SK-N-SH (cell line): ENCODE results near the gene DCDC1. TPM values are rescaled to one million over a fixed set of nuclear protein-coding genes. Genes with fewer than 3 reads are reported as not detected.

ENCODE experiments used
- CTCF ChIA-PET: fragments of 300-600, 350-600 bp; formaldehyde crosslinking; extraction: SDS; loops from one replicate; lab custom pipeline; 2021; lab: Yijun Ruan, JAX
- POLR2A ChIA-PET: fragments of 350-600 bp; sonication (Branson Sonifier 250); formaldehyde crosslinking; extraction: SDS; loops from one replicate; lab custom pipeline; 2020; ENCODE audit warnings: antibody characterized with exemption, inconsistent platforms; lab: Yijun Ruan, JAX
- DNase-seq: peaks from one replicate; pipeline ENCODE4 v3.0.0; 2012
- H2AFZ ChIP-seq: fragments of 200-600 bp; sonication (generic); 2 replicates; pipeline ENCODE4 v1.8.1; 2016; ENCODE audit warnings: antibody characterized with exemption, mild to moderate bottlenecking, low read depth
- H3F3A ChIP-seq: fragments of 200-600 bp; sonication (generic); replicated peaks from 2 replicates; pipeline ENCODE3; 2016; ENCODE audit warnings: antibody characterized with exemption, mild to moderate bottlenecking; ENCODE audit not compliant: insufficient read depth
- H3K27ac ChIP-seq, 2 experiments: fragments of 200-500 bp in 1 of 2; fragments of 200-600 bp in 1 of 2; sonication (Bioruptor generic) in 1 of 2; sonication (generic), shearing (Covaris generic) in 1 of 2; 2 replicates each; pipeline versions ENCODE4 v1.5.1 to v1.6.1; 2014 to 2016; ENCODE audit warnings: low read depth in 2 of 2, inconsistent platforms in 1 of 2, low read length in 1 of 2, mild to moderate bottlenecking in 1 of 2, mixed read lengths in 1 of 2
- H3K27me3 ChIP-seq: fragments of 200-600 bp; sonication (generic), shearing (Covaris generic); 2 replicates; pipeline ENCODE4 v1.6.1; 2016; ENCODE audit warnings: mixed run types; ENCODE audit not compliant: insufficient read depth
- H3K36me3 ChIP-seq, 2 experiments: fragments of 200-500 bp in 1 of 2; fragments of 200-600 bp in 1 of 2; sonication (Bioruptor generic) in 1 of 2; sonication (generic) in 1 of 2; replicated peaks in 1 of 2; 2 replicates each; pipeline versions ENCODE3 to v1.5.1; 2014 to 2016; ENCODE audit warnings: low read length in 1 of 2, mild to moderate bottlenecking in 1 of 2; ENCODE audit not compliant: insufficient read depth in 2 of 2, control insufficient read depth in 1 of 2
- H3K4me1 ChIP-seq, 2 experiments: fragments of 200-500 bp in 1 of 2; fragments of 200-600 bp in 1 of 2; sonication (Bioruptor generic) in 1 of 2; sonication (generic), shearing (Covaris generic) in 1 of 2; 2 replicates each; pipeline versions ENCODE4 v1.5.1 to v1.6.1; 2014 to 2016; ENCODE audit warnings: low read depth in 1 of 2, low read length in 1 of 2, mixed run types in 1 of 2; ENCODE audit not compliant: insufficient read depth in 2 of 2, control insufficient read depth in 1 of 2
- H3K4me2 ChIP-seq: fragments of 200-600 bp; sonication (generic), shearing (Covaris generic); 2 replicates; pipeline ENCODE4 v1.6.1; 2017; ENCODE audit warnings: mixed run types
- H3K4me3 ChIP-seq, 2 experiments: fragments of 200-500 bp in 1 of 2; fragments of 200-600 bp in 1 of 2; sonication (Bioruptor generic) in 1 of 2; sonication (generic), shearing (Covaris generic) in 1 of 2; 2 replicates each; pipeline versions ENCODE4 v1.5.1 to v1.8.1; 2014 to 2016; ENCODE audit warnings: low read depth in 2 of 2, inconsistent platforms in 1 of 2, low read length in 1 of 2, mild to moderate bottlenecking in 1 of 2, mixed read lengths in 1 of 2, moderate library complexity in 1 of 2
- H3K79me2 ChIP-seq: fragments of 200-600 bp; sonication (generic); 2 replicates; pipeline ENCODE4 v1.8.1; 2017; ENCODE audit warnings: mild to moderate bottlenecking; ENCODE audit not compliant: insufficient read depth
- H3K9ac ChIP-seq: fragments of 200-600 bp; sonication (generic); 2 replicates; pipeline ENCODE4 v1.6.1; 2017; ENCODE audit warnings: mixed run types
- H3K9me2 ChIP-seq: fragments of 200-600 bp; sonication (generic); 2 replicates; pipeline ENCODE4 v1.6.1; 2017; ENCODE audit warnings: mixed run types
- H3K9me3 ChIP-seq: fragments of 200-600 bp; sonication (generic); 2 replicates; pipeline ENCODE4 v1.6.1; 2017; ENCODE audit warnings: mixed run types, mild to moderate bottlenecking, moderate library complexity
- H4K20me1 ChIP-seq: fragments of 200-600 bp; sonication (generic); 2 replicates; pipeline ENCODE4 v1.6.1; 2017; ENCODE audit warnings: mild to moderate bottlenecking, mixed run types; ENCODE audit not compliant: insufficient read depth
- CHD2 ChIP-seq: fragments of 150-350 bp; IDR thresholded peaks from 2 replicates; pipeline ENCODE4 v1.6.1; 2018; ENCODE audit warnings: low read length; ENCODE audit not compliant: partially characterized antibody
- EP300 ChIP-seq, 2 experiments: IDR thresholded peaks; 2 replicates each; pipeline versions ENCODE4 v1.4.0 to v1.6.1; 2012; ENCODE audit warnings: borderline replicate concordance in 1 of 2, low read depth in 1 of 2, low read length in 1 of 2
- FOXJ3 ChIP-seq: sonication (generic); formaldehyde crosslinking; IDR thresholded peaks from 2 replicates; pipeline ENCODE4 v1.5.1; 2020; ENCODE audit warnings: mild to moderate bottlenecking, missing genetic modification reagents
- FOXM1 ChIP-seq: IDR thresholded peaks from 2 replicates; pipeline ENCODE4 v1.4.0; 2012; ENCODE audit warnings: low read depth, mild to moderate bottlenecking
- GATA2 ChIP-seq: sonication (generic); formaldehyde crosslinking; IDR thresholded peaks from 2 replicates; pipeline ENCODE4 v1.5.0; 2020; ENCODE audit warnings: mild to moderate bottlenecking, missing genetic modification reagents
- MEF2A ChIP-seq: IDR thresholded peaks from 2 replicates; pipeline ENCODE4 v1.4.0; 2012; ENCODE audit warnings: low read depth, borderline replicate concordance
- MXI1 ChIP-seq: IDR thresholded peaks from 2 replicates; pipeline ENCODE4 v1.6.1; 2012; ENCODE audit warnings: mild to moderate bottlenecking, low read depth, low read length, improper control_type of control experiment
- NFIC ChIP-seq: IDR thresholded peaks from 2 replicates; pipeline ENCODE4 v1.4.0; 2012; ENCODE audit warnings: borderline replicate concordance
- NRF1 ChIP-seq: IDR thresholded peaks from 2 replicates; pipeline ENCODE4 v1.6.1; 2012; ENCODE audit warnings: low read depth, mild to moderate bottlenecking, low read length
- RCOR1 ChIP-seq: fragments of 150-350 bp; IDR thresholded peaks from 2 replicates; pipeline ENCODE4 v1.6.1; 2017; ENCODE audit warnings: antibody characterized with exemption, low read length
- TCF12 ChIP-seq: IDR thresholded peaks from 2 replicates; pipeline ENCODE4 v1.4.0; 2012
- WGBS: methylation state at CpG from one replicate; pipeline ENCODE4 v1.1.6; 2017; ENCODE audit warnings: low lambda C conversion rate; 5-methylcytosine and 5-hydroxymethylcytosine counted together
- polyA plus RNA-seq, 3 experiments: library from polyadenylated mRNA; depleted of rRNA; stranded (reverse); fragments of >200 nt; gene quantifications; 2 replicates each; pipeline ENCODE4 v1.2.3, GENCODE V29; 2012
- TF ChIP-seq, protein P1 (sequence below): IDR thresholded peaks from 2 replicates; pipeline ENCODE4 v1.4.0; 2012; ENCODE audit warnings: low read depth, borderline replicate concordance
- TF ChIP-seq, protein P2 (sequence below): fragments of 150-350 bp; IDR thresholded peaks from 2 replicates; pipeline ENCODE4 v1.6.1; 2017; ENCODE audit warnings: antibody characterized with exemption, low read length, low read depth, borderline replicate concordance
- TF ChIP-seq, protein P3 (sequence below): fragments of 150-350 bp; IDR thresholded peaks from 2 replicates; pipeline ENCODE4 v1.6.1; 2016; ENCODE audit warnings: mild to moderate bottlenecking, low read depth, low read length
- TF ChIP-seq, protein P4 (sequence below): IDR thresholded peaks from 2 replicates; pipeline ENCODE4 v1.6.1; 2012; ENCODE audit warnings: mild to moderate bottlenecking, low read depth, low read length, moderate library complexity

The DCDC1 gene
- polyA plus RNA-seq, 1 of the 3 experiments (the other 2 are of a cell fraction), result 0.12 TPM

DNA sequence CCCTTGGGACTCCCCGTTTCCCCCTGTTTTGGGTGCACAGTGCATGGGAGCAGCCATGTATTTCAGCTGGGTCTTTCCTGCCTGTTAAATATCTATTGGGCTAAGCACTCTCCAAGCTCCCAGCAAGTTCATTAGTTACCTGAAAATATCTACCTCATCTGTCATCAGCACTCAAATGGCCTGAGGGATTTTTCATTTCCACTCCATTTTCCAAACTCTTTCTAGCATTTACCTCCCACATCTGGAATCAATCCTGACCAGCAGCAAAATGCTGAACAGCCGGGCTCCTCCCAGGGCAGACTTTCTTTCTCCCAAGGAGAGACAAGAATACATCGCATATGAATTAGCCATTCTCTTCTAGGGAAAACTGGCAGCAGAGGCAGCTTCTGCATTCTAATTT, 509.9 kb downstream of the DCDC1 start:
- H3K4me2 ChIP-seq, result no peak overlapping the region

More for the DNA sequence above, 509.9 kb downstream of the DCDC1 start:
- POLR2A ChIA-PET, result interaction anchor here (1.3 to 3.1 kb wide), 3 partner anchors 19 to 537 kb away, joined by 3 to 15 read pairs (median 12); partner anchors contain the start of gene ARL14EP
- 19% methylated on average over 3 of the region's 3 CpGs for WGBS
- Histone ChIP-seq H3K36me3 (no peaks in the 10 kb centered on the region), H3K9me2 (no peaks in the 10 kb centered on the region), H3K4me3 (no peak overlapping the region), H3K9ac (no peak overlapping the region), H3K79me2 (no peaks in the 10 kb centered on the region), H3K4me1 (peaks cover 0 to 25% of the 10 kb centered on the region in 2 experiments; a peak in 3 of 4 replicates), H3K9me3 (no peaks in the 10 kb centered on the region), H4K20me1 (no peaks in the 10 kb centered on the region), H3K27me3 (no peaks in the 10 kb centered on the region), H3K27ac (peak overlapping the region in 1 of 2 experiments; percentile 96; a peak in 2 of 4 replicates), H2AFZ (no peak overlapping the region), H3F3A (no peaks in the 10 kb centered on the region)
- DNase-seq, result peak; percentile 50
- CTCF ChIA-PET, result interaction anchor here (0.9 to 10.1 kb wide), 4 partner anchors 18 to 274 kb away, joined by 3 to 113 read pairs (median 4); partner anchors contain the start of gene MPPED2
- TF ChIP-seq NRF1 (no peak), EP300 (IDR thresholded peaks at IDR 0.05; ENCODE audit: borderline replicate concordance in 1 of 2, low read depth in 1 of 2, low read length in 1 of 2) (peak in 1 of 2 experiments; percentile 82; a peak in 2 of 4 replicates), FOXJ3 (CRISPR knock-in tag) (no peak), GATA2 (CRISPR knock-in tag) (peak; percentile 70), RCOR1 (peak; percentile 53), MEF2A (no peak), NFIC (no peak), TCF12 (peak; percentile 39; the same call in 1 of the 2 replicates), MXI1 (peak; percentile 15; the same call in 1 of the 2 replicates), FOXM1 (no peak), CHD2 (peak; percentile 51)
- TF ChIP-seq, protein P1, sequence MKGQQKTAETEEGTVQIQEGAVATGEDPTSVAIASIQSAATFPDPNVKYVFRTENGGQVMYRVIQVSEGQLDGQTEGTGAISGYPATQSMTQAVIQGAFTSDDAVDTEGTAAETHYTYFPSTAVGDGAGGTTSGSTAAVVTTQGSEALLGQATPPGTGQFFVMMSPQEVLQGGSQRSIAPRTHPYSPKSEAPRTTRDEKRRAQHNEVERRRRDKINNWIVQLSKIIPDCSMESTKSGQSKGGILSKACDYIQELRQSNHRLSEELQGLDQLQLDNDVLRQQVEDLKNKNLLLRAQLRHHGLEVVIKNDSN, result no peak
- TF ChIP-seq, protein P2, sequence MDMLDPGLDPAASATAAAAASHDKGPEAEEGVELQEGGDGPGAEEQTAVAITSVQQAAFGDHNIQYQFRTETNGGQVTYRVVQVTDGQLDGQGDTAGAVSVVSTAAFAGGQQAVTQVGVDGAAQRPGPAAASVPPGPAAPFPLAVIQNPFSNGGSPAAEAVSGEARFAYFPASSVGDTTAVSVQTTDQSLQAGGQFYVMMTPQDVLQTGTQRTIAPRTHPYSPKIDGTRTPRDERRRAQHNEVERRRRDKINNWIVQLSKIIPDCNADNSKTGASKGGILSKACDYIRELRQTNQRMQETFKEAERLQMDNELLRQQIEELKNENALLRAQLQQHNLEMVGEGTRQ, result no peak
- TF ChIP-seq, protein P3, sequence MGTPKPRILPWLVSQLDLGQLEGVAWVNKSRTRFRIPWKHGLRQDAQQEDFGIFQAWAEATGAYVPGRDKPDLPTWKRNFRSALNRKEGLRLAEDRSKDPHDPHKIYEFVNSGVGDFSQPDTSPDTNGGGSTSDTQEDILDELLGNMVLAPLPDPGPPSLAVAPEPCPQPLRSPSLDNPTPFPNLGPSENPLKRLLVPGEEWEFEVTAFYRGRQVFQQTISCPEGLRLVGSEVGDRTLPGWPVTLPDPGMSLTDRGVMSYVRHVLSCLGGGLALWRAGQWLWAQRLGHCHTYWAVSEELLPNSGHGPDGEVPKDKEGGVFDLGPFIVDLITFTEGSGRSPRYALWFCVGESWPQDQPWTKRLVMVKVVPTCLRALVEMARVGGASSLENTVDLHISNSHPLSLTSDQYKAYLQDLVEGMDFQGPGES, result no peak
- TF ChIP-seq, protein P4, sequence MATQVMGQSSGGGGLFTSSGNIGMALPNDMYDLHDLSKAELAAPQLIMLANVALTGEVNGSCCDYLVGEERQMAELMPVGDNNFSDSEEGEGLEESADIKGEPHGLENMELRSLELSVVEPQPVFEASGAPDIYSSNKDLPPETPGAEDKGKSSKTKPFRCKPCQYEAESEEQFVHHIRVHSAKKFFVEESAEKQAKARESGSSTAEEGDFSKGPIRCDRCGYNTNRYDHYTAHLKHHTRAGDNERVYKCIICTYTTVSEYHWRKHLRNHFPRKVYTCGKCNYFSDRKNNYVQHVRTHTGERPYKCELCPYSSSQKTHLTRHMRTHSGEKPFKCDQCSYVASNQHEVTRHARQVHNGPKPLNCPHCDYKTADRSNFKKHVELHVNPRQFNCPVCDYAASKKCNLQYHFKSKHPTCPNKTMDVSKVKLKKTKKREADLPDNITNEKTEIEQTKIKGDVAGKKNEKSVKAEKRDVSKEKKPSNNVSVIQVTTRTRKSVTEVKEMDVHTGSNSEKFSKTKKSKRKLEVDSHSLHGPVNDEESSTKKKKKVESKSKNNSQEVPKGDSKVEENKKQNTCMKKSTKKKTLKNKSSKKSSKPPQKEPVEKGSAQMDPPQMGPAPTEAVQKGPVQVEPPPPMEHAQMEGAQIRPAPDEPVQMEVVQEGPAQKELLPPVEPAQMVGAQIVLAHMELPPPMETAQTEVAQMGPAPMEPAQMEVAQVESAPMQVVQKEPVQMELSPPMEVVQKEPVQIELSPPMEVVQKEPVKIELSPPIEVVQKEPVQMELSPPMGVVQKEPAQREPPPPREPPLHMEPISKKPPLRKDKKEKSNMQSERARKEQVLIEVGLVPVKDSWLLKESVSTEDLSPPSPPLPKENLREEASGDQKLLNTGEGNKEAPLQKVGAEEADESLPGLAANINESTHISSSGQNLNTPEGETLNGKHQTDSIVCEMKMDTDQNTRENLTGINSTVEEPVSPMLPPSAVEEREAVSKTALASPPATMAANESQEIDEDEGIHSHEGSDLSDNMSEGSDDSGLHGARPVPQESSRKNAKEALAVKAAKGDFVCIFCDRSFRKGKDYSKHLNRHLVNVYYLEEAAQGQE, result no peak
